Measurements from ENCODE around the gene TSC22D3. TPM values are rescaled to one million over a fixed set of nuclear protein-coding genes. Genes with fewer than 3 reads are reported as not detected.
"Not testable (repeated sequence)": the region's sequence is repeated elsewhere in the genome, so short reads cannot be mapped to it uniquely, and the experiment has no call there.

Gene TSC22D3
- total and polyA plus RNA-seq, 2 donors (not counting 1 experiment from before 2014, with no cell fraction given) = 24.2 to 51.5 TPM

DNA sequence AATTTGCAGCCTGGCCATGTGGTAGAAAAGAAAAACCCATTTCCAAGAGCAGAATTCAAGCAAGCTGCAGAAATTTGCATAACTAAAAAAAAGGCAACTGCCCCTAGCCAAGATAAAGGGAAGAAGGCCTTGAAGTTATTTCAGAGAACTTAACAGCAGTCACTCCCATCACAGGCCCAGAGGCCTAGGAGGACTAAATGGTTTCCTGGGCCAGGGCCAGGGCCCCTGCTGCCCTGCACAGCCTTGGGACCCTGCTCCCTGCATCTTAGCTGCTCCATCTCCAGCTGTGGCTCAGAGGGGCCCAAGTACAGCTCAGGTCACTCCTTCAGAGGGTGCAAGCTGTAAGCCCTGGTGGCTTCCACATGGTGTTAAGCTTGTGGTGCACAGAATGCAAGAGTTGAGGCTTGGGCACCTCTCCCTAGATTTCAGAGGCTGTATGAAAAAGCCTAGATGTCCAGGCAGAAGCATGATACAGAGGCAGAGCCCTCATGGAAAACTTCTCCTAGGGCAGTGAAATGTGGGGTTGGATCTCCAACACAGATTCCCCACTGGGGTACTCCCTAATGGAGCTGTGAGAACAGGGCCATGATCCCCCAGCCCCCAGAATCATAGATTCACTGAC, 43.4 kb upstream of the TSC22D3 start:
- Histone ChIP-seq H2AFZ (ENCODE audit: low read length) (no peak overlapping the region), H3K9ac (ENCODE audit: insufficient read depth, low read length) (no peak overlapping the region), H3K27me3 (ENCODE audit: control insufficient read depth, insufficient read depth, low read length) (no peaks in the 10 kb centered on the region), H3K79me2 (ENCODE audit: control insufficient read depth, insufficient read depth, low read length) (no peaks in the 10 kb centered on the region), H3K4me1 (ENCODE audit: control insufficient read depth, extremely low read depth, insufficient read depth, low read length) (no peaks in the 10 kb centered on the region), H4K20me1 (ENCODE audit: control insufficient read depth, extremely low read depth, insufficient read depth, low read length) (no peaks in the 10 kb centered on the region), H3K36me3 (ENCODE audit: control insufficient read depth, insufficient read depth, low read length) (no peaks in the 10 kb centered on the region), H3K9me3 (ENCODE audit: control insufficient read depth, insufficient read depth, low read depth, low read length) (no peaks in the 10 kb centered on the region), H3K4me3 (replicated peaks in 1 of 4; ENCODE audit: control extremely low read depth in 1 of 4, insufficient read depth in 1 of 4, low read depth in 3 of 4, low read length in 4 of 4) (no peak overlapping the region), H3K4me2 (ENCODE audit: extremely low read depth, insufficient read depth, low read length) (no peak overlapping the region), H3K27ac (ENCODE audit: insufficient read depth, low read length) (no peak overlapping the region)
- no peak for DNase-seq (ENCODE audit: low read depth in 2 of 2)
- TF ChIP-seq EZH2 (IDR thresholded peaks at IDR 0.05; ENCODE audit: low read length, missing control alignments) (no peak), CTCF (conservative IDR thresholded peaks at IDR 0.05 in 1 of 2, IDR thresholded peaks at IDR 0.05 in 1 of 2; ENCODE audit: low read depth in 1 of 2, low read length in 2 of 2) (no peak)

- not testable (repeated sequence) for H3K4me1 ChIP-seq (ENCODE audit: control insufficient read depth, extremely low read depth, insufficient read depth, low read length); H3K4me3 ChIP-seq (replicated peaks in 1 of 4; ENCODE audit: control extremely low read depth in 1 of 4, insufficient read depth in 1 of 4, low read depth in 3 of 4, low read length in 4 of 4); H3K4me2 ChIP-seq (ENCODE audit: extremely low read depth, insufficient read depth, low read length); H3K79me2 ChIP-seq (ENCODE audit: control insufficient read depth, insufficient read depth, low read length); DNase-seq (ENCODE audit: low read depth in 2 of 2); H4K20me1 ChIP-seq (ENCODE audit: control insufficient read depth, extremely low read depth, insufficient read depth, low read length); H3K27ac ChIP-seq (ENCODE audit: insufficient read depth, low read length); H3K9ac ChIP-seq (ENCODE audit: insufficient read depth, low read length); H3K36me3 ChIP-seq (ENCODE audit: control insufficient read depth, insufficient read depth, low read length); H2AFZ ChIP-seq (ENCODE audit: low read length); H3K27me3 ChIP-seq (ENCODE audit: control insufficient read depth, insufficient read depth, low read length); H3K9me3 ChIP-seq (ENCODE audit: control insufficient read depth, insufficient read depth, low read depth, low read length)
Measured at GRCh38 chrX:107810053-107810452, 34.5 kb upstream of the TSC22D3 start.

DNA sequence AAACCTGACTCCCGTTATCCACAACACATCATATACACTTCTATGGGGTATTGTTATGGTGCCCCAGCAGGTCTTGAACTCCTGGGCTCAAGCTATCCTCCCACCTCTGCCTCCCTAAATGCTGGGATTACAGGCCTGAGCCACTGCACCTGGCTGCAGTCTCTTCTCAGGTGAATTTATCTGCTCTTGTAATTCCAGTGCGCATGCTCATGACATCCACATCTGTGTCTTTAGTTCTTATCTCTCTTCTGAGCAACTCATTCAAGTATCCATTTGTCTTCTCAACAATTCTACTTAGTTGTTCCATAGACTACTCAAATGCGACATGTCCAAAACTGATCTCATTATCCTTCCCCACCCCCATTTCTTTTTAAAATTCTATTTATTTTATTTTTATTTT, 29.6 kb upstream of the TSC22D3 start:
- H3K27me3 ChIP-seq (ENCODE audit: control insufficient read depth, insufficient read depth, low read length) = no peaks in the 10 kb centered on the region
- H2AFZ ChIP-seq (ENCODE audit: low read length) = no peak overlapping the region
- no peaks in the 10 kb centered on the region for H3K36me3 ChIP-seq (ENCODE audit: control insufficient read depth, insufficient read depth, low read length)
- DNase-seq (ENCODE audit: low read depth in 2 of 2) = no peak
- no peak overlapping the region for H3K4me2 ChIP-seq (ENCODE audit: extremely low read depth, insufficient read depth, low read length)
- H4K20me1 ChIP-seq (ENCODE audit: control insufficient read depth, extremely low read depth, insufficient read depth, low read length) = no peaks in the 10 kb centered on the region
- H3K79me2 ChIP-seq (ENCODE audit: control insufficient read depth, insufficient read depth, low read length) = no peaks in the 10 kb centered on the region
- no peak overlapping the region for H3K27ac ChIP-seq (ENCODE audit: insufficient read depth, low read length)
- no peak overlapping the region for H3K9ac ChIP-seq (ENCODE audit: insufficient read depth, low read length)
- no peaks in the 10 kb centered on the region for H3K9me3 ChIP-seq (ENCODE audit: control insufficient read depth, insufficient read depth, low read depth, low read length)
- no peak for TF ChIP-seq CTCF (conservative IDR thresholded peaks at IDR 0.05 in 1 of 2, IDR thresholded peaks at IDR 0.05 in 1 of 2; ENCODE audit: low read depth in 1 of 2, low read length in 2 of 2)
- TF ChIP-seq EZH2 (IDR thresholded peaks at IDR 0.05; ENCODE audit: low read length, missing control alignments) = no peak
- H3K4me3 ChIP-seq (replicated peaks in 1 of 4; ENCODE audit: control extremely low read depth in 1 of 4, insufficient read depth in 1 of 4, low read depth in 3 of 4, low read length in 4 of 4) = no peak overlapping the region
- H3K4me1 ChIP-seq (ENCODE audit: control insufficient read depth, extremely low read depth, insufficient read depth, low read length) = no peaks in the 10 kb centered on the region
